Measurements from ENCODE around the gene CALY. TPM values are rescaled to one million over a fixed set of nuclear protein-coding genes. Genes with fewer than 3 reads are reported as not detected.

CALY gene
- polyA plus RNA-seq, 2 of the 4 experiments (the other 2 are of a cell fraction): 0.30 to 0.63 TPM

GRCh38 chr10:133312769-133313145 is 23.9 kb downstream of the CALY start:
- 79% methylated on average over 9 of the region's 9 CpGs for WGBS (ENCODE audit: missing lambda C conversion rate)
- DNase-seq (ENCODE audit: low read depth in 1 of 2, low spot score in 1 of 2): no peak
- no peak overlapping the region for H3K4me3 ChIP-seq
- no peak overlapping the region for H3K27ac ChIP-seq
- no peaks in the 10 kb centered on the region for H3K9me3 ChIP-seq
- no peak for TF ChIP-seq PHF8 (IDR thresholded peaks at IDR 0.05; ENCODE audit: borderline replicate concordance, low read depth)
- no peak for FAIRE-seq
- CTCF ChIA-PET: interaction anchor here (0.7 to 2.0 kb wide), 2 partner anchors 11 to 16 kb away, joined by 3 to 4 read pairs; no protein-coding TSS in a partner anchor
- H3K4me2 ChIP-seq: no peak overlapping the region
- peaks cover 6% of the 10 kb centered on the region; the same call in 1 of the 3 replicates for H3K4me1 ChIP-seq
- POLR2A ChIA-PET: no interaction called here
- ATAC-seq: no peak

DNA sequence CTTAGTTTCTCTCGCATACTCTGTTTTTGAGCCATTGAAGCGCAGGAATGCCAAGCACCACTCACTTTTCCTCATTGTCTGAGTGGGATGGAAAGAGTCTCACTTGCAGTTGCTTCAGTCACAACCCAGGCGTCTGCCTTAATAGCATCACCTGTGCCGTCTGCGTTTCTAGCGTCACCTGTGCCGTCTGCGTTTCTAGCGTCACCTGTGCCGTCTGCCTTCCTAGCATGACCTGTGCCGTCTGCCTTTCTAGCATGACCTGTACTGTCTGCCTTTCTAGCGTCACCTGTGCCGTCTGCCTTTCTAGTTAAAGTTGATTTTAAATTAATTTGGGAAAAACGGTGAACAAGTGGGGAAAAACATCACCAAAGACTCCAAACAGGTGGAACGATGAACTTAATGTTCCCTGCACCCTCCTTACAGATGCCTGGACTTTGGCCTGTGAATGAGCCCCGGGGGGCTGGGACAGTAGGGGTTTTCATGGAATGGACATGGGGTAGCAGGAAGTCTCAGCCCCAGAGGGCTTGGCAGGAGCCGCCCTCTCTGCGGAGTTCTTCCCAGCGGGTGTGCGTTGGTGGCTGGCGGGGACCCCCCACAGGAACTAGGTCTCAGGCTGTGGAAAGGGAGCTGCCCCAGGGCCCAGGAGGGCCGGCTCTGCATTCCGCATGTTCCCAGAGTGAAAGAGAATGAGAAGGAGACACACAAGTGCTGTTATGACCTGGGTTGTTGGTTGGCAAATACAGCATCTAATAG is 24.5 kb downstream of the CALY start:
- no peak overlapping the region for H3K27ac ChIP-seq
- H3K4me1 ChIP-seq: peaks cover 11% of the 10 kb centered on the region
- FAIRE-seq: no peak
- 83% methylated on average over 23 of the region's 23 CpGs for WGBS (ENCODE audit: missing lambda C conversion rate)
- POLR2A ChIA-PET: no interaction called here
- no peak overlapping the region for H3K4me2 ChIP-seq
- TF ChIP-seq FOSL2 (IDR thresholded peaks at IDR 0.05) (no peak), FOSL2 (CRISPR knock-in tag; IDR thresholded peaks at IDR 0.05) (no peak), ESRRA (IDR thresholded peaks at IDR 0.05; ENCODE audit: borderline replicate concordance, low read length) (no peak), KDM1A (IDR thresholded peaks at IDR 0.05; ENCODE audit: low read depth) (no peak), FOSB (CRISPR knock-in tag; IDR thresholded peaks at IDR 0.05) (no peak), HOXA7 (CRISPR knock-in tag; IDR thresholded peaks at IDR 0.05) (no peak), RCOR1 (IDR thresholded peaks at IDR 0.05; ENCODE audit: low read depth, low read length) (no peak), NR3C1 (IDR thresholded peaks at IDR 0.05) (no peak), REST (IDR thresholded peaks at IDR 0.05) (no peak), POLR2AphosphoS2 (conservative IDR thresholded peaks at IDR 0.05; ENCODE audit: low read length) (no peak), POLR2A (IDR thresholded peaks at IDR 0.05; ENCODE audit: low read length) (no peak), NPAS2 (CRISPR knock-in tag; IDR thresholded peaks at IDR 0.05; ENCODE audit: borderline replicate concordance) (no peak)
- TF ChIP-seq, protein P1, sequence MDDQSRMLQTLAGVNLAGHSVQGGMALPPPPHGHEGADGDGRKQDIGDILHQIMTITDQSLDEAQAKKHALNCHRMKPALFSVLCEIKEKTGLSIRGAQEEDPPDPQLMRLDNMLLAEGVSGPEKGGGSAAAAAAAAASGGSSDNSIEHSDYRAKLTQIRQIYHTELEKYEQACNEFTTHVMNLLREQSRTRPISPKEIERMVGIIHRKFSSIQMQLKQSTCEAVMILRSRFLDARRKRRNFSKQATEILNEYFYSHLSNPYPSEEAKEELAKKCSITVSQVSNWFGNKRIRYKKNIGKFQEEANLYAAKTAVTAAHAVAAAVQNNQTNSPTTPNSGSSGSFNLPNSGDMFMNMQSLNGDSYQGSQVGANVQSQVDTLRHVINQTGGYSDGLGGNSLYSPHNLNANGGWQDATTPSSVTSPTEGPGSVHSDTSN (IDR thresholded peaks at IDR 0.05): no peak
- TF ChIP-seq, protein P2, sequence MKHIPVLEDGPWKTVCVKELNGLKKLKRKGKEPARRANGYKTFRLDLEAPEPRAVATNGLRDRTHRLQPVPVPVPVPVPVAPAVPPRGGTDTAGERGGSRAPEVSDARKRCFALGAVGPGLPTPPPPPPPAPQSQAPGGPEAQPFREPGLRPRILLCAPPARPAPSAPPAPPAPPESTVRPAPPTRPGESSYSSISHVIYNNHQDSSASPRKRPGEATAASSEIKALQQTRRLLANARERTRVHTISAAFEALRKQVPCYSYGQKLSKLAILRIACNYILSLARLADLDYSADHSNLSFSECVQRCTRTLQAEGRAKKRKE (CRISPR knock-in tag; IDR thresholded peaks at IDR 0.05; ENCODE audit: low read depth): no peak
- ATAC-seq: no peak
- H3K9me3 ChIP-seq: no peaks in the 10 kb centered on the region
- no peak overlapping the region for H3K4me3 ChIP-seq
- no peak for DNase-seq (ENCODE audit: low read depth in 1 of 2, low spot score in 1 of 2)
- CTCF ChIA-PET: interaction anchor here (0.7 to 2.0 kb wide), 2 partner anchors 12 to 17 kb away, joined by 3 to 4 read pairs; no protein-coding TSS in a partner anchor

GRCh38 chr10:133311570-133311969 is 25.1 kb downstream of the CALY start:
- TF ChIP-seq HOXB13 (CRISPR knock-in tag; IDR thresholded peaks at IDR 0.05; ENCODE audit: low read depth): no peak
- TF ChIP-seq CEBPB (IDR thresholded peaks at IDR 0.05): no peak
- TF ChIP-seq ESRRA (IDR thresholded peaks at IDR 0.05; ENCODE audit: borderline replicate concordance, low read length): no peak
- TF ChIP-seq, protein P3, sequence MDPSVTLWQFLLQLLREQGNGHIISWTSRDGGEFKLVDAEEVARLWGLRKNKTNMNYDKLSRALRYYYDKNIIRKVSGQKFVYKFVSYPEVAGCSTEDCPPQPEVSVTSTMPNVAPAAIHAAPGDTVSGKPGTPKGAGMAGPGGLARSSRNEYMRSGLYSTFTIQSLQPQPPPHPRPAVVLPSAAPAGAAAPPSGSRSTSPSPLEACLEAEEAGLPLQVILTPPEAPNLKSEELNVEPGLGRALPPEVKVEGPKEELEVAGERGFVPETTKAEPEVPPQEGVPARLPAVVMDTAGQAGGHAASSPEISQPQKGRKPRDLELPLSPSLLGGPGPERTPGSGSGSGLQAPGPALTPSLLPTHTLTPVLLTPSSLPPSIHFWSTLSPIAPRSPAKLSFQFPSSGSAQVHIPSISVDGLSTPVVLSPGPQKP (IDR thresholded peaks at IDR 0.05; ENCODE audit: low read depth, low read length): no peak
- TF ChIP-seq REST (IDR thresholded peaks at IDR 0.05): no peak
- no peak for TF ChIP-seq HOXA7 (CRISPR knock-in tag; IDR thresholded peaks at IDR 0.05)
- no peak for TF ChIP-seq FOSB (CRISPR knock-in tag; IDR thresholded peaks at IDR 0.05)
- TF ChIP-seq MAZ (IDR thresholded peaks at IDR 0.05; ENCODE audit: borderline replicate concordance, low read depth, low read length): no peak
- TF ChIP-seq SMC3 (IDR thresholded peaks at IDR 0.05): no peak
- TF ChIP-seq ZNF302 (CRISPR knock-in tag; IDR thresholded peaks at IDR 0.05): no peak
- TF ChIP-seq EHMT2 (IDR thresholded peaks at IDR 0.05; ENCODE audit: low read depth): no peak
- DNase-seq (ENCODE audit: low read depth in 1 of 2, low spot score in 1 of 2) (no peak), ATAC-seq (no peak), FAIRE-seq (no peak)
- H3K27ac ChIP-seq: no peak overlapping the region
- ChIA-PET CTCF (interaction anchor here (1.7 kb wide), 1 partner anchor 18 kb away, joined by 6 read pairs; no protein-coding TSS in a partner anchor), POLR2A (no interaction called here)
- no peak overlapping the region for H3K4me2 ChIP-seq
- peaks cover 17% of the 10 kb centered on the region for H3K4me1 ChIP-seq
- 90% methylated on average over 10 of the region's 10 CpGs for WGBS (ENCODE audit: missing lambda C conversion rate)
- H3K4me3 ChIP-seq: no peak overlapping the region
- no peaks in the 10 kb centered on the region for H3K9me3 ChIP-seq
